H1 (cell line): ENCODE measurements around the gene HES3.

Experiments used
- CHD7 ChIP-seq: fragments of 300-600 bp; sonication (generic); IDR thresholded peaks from 2 replicates; pipeline ENCODE4 v1.7.1; 2012; ENCODE audit warnings: low read length, moderate library complexity, mild to moderate bottlenecking, inconsistent platforms; ENCODE audit not compliant: insufficient replicate concordance
- CREB1 ChIP-seq: IDR thresholded peaks from 2 replicates; pipeline ENCODE4 v1.6.1; 2012; ENCODE audit warnings: inconsistent platforms
- POLR2AphosphoS5 ChIP-seq: IDR thresholded peaks from 2 replicates; pipeline ENCODE4 v1.6.1; 2011; ENCODE audit warnings: low read depth, low read length
- RXRA ChIP-seq: IDR thresholded peaks from 2 replicates; pipeline ENCODE4 v1.6.1; 2011; ENCODE audit warnings: low read depth, mild to moderate bottlenecking, low read length, moderate library complexity; ENCODE audit not compliant: insufficient read depth

GRCh38 chr1:6257541-6258069 is 13.6 kb downstream of the HES3 start:
- TF ChIP-seq CREB1, result no peak
- no peak for TF ChIP-seq RXRA
- TF ChIP-seq POLR2AphosphoS5, result no peak
- no peak for TF ChIP-seq CHD7
